ENCODE data around the gene CCDC122.

DNA sequence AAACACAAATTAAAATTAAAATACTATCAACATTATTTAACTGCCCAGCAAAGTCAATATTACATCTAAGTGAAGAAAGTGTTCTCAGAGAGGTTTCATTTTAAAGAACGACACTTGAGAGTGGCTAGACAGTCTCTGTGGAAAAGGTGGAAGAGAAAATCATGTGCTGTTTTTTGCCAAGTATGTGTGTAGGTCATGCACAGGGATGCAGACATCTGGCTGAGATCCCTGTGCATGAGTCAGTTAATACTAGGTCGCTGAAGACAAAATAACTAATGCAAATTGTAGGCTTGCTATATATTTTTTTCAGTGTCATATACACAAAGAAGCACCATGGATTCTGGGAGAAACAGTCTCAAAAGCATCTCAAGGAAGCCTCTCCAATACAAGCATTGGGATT lies 48.5 kb downstream of the CCDC122 start:
- TF ChIP-seq, protein P1, sequence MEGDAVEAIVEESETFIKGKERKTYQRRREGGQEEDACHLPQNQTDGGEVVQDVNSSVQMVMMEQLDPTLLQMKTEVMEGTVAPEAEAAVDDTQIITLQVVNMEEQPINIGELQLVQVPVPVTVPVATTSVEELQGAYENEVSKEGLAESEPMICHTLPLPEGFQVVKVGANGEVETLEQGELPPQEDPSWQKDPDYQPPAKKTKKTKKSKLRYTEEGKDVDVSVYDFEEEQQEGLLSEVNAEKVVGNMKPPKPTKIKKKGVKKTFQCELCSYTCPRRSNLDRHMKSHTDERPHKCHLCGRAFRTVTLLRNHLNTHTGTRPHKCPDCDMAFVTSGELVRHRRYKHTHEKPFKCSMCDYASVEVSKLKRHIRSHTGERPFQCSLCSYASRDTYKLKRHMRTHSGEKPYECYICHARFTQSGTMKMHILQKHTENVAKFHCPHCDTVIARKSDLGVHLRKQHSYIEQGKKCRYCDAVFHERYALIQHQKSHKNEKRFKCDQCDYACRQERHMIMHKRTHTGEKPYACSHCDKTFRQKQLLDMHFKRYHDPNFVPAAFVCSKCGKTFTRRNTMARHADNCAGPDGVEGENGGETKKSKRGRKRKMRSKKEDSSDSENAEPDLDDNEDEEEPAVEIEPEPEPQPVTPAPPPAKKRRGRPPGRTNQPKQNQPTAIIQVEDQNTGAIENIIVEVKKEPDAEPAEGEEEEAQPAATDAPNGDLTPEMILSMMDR (IDR thresholded peaks at IDR 0.05) = no peak
- TF ChIP-seq POLR2A (IDR thresholded peaks at IDR 0.05) (no peak), POLR2AphosphoS5 (IDR thresholded peaks at IDR 0.05) (no peak)
